SU-DHL-6 (cell line): Measurements from ENCODE around the gene ASB3.
"Not testable (repeated sequence)": the region's sequence is repeated elsewhere in the genome, so short reads cannot be mapped to it uniquely, and the experiment has no call there.

Experiments used
- CTCF ChIP-seq: fragments of 200-600 bp; sonication (generic); IDR thresholded peaks from one replicate; pipeline ENCODE4 v1.5.1; 2017; ENCODE audit warnings: antibody characterized with exemption, mild to moderate bottlenecking, low read length, moderate library complexity; ENCODE audit not compliant: insufficient read depth, poor library complexity, severe bottlenecking
- EZH2phosphoT487 ChIP-seq: fragments of 200-600 bp; sonication (generic), shearing (Covaris generic); conservative IDR thresholded peaks from 2 replicates; pipeline ENCODE4 v1.6.1; 2018; ENCODE audit warnings: mild to moderate bottlenecking, antibody characterized with exemption, low read length, moderate library complexity, mixed read lengths

GRCh38 chr2:53658474-53658873, 128.3 kb downstream of the ASB3 start:
- not testable (repeated sequence) for TF ChIP-seq CTCF, EZH2phosphoT487
